ES-I3 (cell line): ENCODE measurements around the gene CCDC27.
"Not testable (repeated sequence)": the region's sequence is repeated elsewhere in the genome, so short reads cannot be mapped to it uniquely, and the experiment has no call there.

ENCODE experiments used
- H3K36me3 ChIP-seq: 2 replicates; pipeline ENCODE4 v1.6.1; 2013; ENCODE audit warnings: mild to moderate bottlenecking, low read length, control low read depth, moderate library complexity; ENCODE audit not compliant: insufficient read depth
- H3K4me1 ChIP-seq: 2 replicates; pipeline ENCODE4 v1.6.1; 2013; ENCODE audit warnings: mild to moderate bottlenecking, control low read depth, low read length; ENCODE audit not compliant: insufficient read depth
- H3K9ac ChIP-seq: 2 replicates; pipeline ENCODE4 v1.6.1; 2013; ENCODE audit warnings: low read depth, mild to moderate bottlenecking, low read length, moderate library complexity
- H3K9me3 ChIP-seq: 2 replicates; pipeline ENCODE4 v1.6.1; 2013; ENCODE audit warnings: mild to moderate bottlenecking, low read length, moderate library complexity; ENCODE audit not compliant: control insufficient read depth, insufficient read depth

CCDC27 gene

DNA sequence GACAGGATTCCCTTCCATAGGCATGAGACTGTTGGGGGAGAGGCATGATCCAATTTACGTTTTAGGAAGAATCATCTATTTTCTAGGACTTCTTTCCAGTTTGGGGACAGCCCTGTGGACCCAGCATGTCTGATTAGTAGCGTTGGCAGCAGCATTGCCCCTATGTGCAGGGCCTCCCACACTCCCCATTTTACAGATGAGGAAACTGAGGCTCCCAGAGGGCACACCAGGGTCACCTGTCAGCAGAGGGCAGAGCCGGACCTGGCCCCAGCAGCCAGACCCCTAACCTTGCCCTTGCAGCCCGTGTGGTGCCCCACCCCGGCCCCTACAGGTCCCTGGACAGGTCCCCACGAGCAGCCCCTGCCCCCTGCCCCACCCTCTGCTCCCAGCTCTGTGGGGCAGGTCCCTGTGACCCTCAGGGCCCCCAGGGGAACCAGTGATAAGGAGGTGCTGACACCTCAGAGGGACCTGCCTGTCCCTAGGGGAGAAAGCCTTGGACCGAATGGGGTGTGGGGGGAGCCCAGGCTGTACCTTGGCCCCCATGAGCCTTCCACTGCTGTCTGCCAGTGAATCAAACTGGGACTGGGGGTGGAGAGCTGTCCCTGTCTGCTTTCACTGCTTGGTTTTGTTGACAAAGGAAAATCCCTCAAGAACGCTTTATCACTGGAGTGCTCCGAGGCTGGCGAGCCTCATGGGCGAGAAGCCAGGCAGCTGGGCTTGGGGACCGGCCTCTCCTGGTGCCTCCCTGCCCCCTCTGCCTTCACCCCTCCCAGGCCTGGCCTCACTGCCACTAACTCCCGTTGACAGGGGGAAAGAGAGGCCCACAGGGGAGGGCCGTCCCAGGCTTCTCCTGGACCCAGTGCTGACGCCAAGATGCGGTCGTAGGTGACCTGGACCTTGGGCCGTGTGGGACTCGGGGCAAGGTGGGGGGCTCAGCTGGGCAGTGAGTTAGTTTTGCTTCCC, 39.4 kb upstream of the CCDC27 start:
- Histone ChIP-seq H3K9ac (no peak overlapping the region), H3K36me3 (no peaks in the 10 kb centered on the region), H3K4me1 (peaks cover 8% of the 10 kb centered on the region; the same call in 1 of the 2 replicates), H3K9me3 (no peaks in the 10 kb centered on the region)

DNA sequence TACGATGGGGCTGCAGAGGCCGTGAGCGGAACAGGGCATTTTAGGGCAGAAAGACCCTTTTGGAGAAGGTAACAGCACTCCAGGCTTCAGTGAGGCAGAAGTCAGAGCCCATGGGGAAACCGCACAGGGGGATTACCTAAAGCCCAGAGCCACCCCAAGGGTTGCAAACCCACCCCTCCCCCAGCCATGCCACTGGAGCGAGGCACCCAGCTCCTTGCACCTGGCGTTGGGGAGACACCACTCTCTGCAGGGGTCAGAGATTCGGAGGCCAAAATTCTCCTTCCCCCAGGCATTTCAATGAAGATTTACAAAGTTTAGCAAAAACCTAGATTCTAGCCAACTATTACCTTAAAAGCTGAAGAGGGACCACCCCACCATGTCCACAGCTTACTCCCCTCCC, 38.4 kb upstream of the CCDC27 start:
- Histone ChIP-seq H3K9me3 (no peaks in the 10 kb centered on the region), H3K4me1 (peaks cover 9% of the 10 kb centered on the region; the same call in 1 of the 2 replicates), H3K36me3 (no peaks in the 10 kb centered on the region), H3K9ac (no peak overlapping the region)

DNA sequence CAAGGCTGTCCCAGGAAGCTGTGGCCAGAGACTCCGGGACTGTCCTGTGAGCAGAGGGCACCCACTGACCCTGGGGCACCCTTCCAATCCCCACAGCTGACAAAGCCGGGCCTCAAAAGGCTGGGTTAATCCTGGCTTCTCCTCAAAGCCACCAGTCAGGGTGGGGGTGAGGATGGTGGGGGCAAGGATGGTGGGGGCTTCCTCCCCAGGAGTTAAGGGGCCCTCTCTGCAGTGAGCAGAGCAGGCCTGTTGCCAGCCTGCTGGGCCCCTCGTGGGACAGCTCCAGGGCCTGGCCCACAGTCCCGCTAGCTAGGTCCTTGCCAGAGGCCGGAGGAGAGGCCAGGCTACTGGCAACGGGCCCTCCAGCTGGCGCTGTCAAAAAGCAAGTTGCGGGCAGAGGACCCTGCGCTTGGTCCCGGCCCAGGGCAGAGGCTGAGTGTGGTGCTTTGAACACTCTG, 37.9 kb upstream of the CCDC27 start:
- no peak overlapping the region for H3K9ac ChIP-seq
- H3K9me3 ChIP-seq: no peaks in the 10 kb centered on the region
- peaks cover 10% of the 10 kb centered on the region; the same call in 1 of the 2 replicates for H3K4me1 ChIP-seq
- H3K36me3 ChIP-seq: no peaks in the 10 kb centered on the region

DNA sequence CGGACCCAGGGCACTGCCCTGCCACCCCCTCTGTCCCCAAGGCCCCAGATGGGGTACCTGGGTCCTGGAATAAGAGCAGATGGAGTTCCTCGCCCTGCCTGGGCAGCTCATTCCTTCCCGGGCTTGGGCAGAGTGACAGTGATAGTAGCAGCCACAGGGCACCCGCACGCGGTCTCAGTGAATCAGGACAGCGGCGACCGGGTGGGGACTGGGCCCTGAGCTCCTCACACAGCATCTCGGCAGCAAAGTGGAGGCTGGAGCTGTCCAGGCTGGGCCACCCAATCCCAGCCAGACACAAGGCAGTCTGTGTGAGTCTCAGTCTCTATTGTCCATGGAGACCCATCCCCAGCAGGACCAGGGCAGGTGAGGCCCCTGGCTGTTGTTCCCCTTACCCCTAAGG, 37.4 kb upstream of the CCDC27 start:
- Histone ChIP-seq H3K9ac (no peak overlapping the region), H3K9me3 (no peaks in the 10 kb centered on the region), H3K4me1 (peaks cover 15% of the 10 kb centered on the region; the same call in 1 of the 2 replicates), H3K36me3 (no peaks in the 10 kb centered on the region)

DNA sequence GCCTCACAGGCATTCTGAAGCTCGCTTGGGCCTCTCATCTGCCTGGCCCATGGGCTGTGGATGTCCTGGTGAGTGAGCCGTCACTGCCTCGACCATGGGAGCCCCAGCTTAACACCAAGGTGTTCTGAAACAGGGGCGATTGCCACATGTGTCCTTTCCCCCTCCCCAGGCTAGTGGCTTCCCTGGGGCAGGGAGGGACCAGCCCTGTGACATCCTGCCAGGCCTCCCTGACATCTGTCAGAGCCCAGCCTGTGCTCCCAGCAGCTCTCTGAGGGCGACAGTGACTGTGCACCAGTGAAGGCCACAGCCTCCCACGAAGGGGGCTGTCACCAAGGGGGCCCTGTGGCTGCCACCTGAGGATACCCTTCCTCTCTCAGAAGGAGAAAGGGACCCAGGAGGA, 35.9 kb upstream of the CCDC27 start:
- H3K4me1 ChIP-seq: peaks cover 23% of the 10 kb centered on the region; the same call in 1 of the 2 replicates
- H3K9me3 ChIP-seq: no peaks in the 10 kb centered on the region
- no peak overlapping the region for H3K9ac ChIP-seq
- no peaks in the 10 kb centered on the region for H3K36me3 ChIP-seq

DNA sequence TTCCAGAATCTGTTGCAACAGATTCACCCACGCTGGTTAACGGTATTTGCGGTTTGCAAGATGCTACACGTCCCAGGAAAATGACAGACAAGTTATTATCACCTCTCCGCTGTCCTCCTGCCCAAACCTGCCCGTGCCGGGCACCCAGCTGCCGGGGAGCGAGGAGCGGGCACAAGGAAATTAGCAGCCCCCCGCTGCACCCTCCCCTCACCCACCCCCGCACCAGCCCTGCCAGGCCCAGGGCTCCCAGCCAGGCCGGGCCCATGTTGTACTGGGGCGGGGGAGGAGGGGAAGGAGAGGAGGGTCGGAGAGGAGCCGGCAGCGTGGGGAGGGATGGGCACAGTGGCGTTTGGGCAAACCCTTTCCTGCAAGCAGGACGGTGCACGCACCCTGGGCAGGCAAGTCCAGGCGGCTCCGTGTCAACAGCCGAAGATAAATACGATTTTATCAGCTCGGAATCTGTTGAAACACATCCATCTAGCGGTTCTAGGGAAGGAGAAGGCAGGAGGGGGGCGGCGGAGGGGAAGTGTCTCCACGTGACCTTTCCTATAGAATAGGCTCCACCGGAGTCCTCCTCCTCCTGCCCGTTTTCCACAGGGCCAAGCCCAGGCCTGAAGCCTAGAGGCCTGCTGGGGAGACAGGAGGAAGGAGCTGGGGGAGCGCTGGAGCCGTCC, 35.1 kb upstream of the CCDC27 start:
- H3K9me3 ChIP-seq: no peaks in the 10 kb centered on the region
- H3K36me3 ChIP-seq: no peaks in the 10 kb centered on the region
- peaks cover 19% of the 10 kb centered on the region; the same call in 1 of the 2 replicates for H3K4me1 ChIP-seq
- H3K9ac ChIP-seq: no peak overlapping the region

DNA sequence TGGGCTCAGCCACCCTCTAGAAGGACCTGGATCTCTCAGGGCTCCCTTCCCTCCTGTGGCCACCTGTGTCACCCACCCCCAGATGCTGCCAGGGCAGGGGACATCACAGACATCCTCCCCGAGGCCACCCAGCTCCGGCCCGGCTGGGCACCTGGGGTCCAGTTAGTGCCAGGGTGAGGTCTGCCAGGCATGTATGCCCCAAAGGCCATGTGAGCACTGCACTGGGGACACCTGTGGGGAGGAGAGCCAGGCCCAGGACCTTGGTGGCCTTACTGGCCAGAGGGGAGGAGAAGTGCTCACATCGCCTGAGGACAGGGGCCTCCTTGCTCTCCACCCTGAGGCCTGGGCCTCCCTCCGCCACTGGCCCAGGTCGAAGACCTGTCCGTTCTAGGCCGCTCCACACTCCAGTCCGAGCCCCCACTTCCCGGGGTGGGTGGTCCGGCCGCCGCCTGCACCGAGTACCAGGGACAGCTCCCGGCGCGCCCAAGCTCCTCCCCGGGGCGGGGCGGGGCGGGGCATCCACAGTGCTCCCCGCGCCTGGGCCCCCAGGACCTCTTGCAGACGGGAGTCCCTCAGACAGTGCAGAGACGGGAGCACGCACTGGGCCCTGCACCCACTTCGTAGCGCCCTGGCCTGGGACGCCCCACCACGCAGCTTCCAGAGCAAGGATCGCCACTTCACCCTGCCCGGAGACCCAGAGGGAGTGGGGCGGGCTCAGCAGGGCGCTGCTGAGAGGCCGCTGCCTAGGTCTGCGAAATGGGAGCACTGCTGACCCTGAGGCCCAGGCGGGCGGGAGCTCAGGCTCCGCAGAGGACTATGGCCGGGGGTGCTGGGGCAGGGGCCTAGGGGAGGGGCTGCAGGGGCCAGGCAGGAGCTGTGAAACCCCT, 34.3 kb upstream of the CCDC27 start:
- peak overlapping the region; percentile 45; the same call in 1 of the 2 replicates for H3K9ac ChIP-seq
- peaks cover 18% of the 10 kb centered on the region; the same call in 1 of the 2 replicates for H3K4me1 ChIP-seq
- no peaks in the 10 kb centered on the region for H3K9me3 ChIP-seq
- no peaks in the 10 kb centered on the region for H3K36me3 ChIP-seq

DNA sequence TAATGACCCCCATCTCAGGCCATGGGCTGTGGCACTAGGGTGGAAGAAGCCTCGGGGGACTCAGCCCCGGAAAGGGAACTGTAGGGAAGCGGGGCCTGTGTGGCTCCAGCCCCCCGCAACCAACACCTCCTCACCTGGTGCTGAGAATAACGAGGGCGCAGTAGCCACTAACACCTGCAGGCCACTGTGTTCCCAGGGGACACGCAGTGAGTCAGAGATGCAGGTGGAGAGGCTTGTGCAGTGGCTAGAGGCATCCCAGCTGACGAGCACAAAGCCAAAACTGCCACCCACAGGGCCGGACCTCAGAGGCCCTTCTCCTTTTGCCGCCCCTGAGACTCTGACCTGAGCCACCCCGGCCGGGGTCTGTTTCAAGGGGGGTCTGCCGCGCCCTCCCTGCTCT, 33.5 kb upstream of the CCDC27 start:
- Histone ChIP-seq H3K4me1 (peaks cover 18% of the 10 kb centered on the region; the same call in 1 of the 2 replicates), H3K36me3 (no peaks in the 10 kb centered on the region), H3K9me3 (no peaks in the 10 kb centered on the region), H3K9ac (no peak overlapping the region)

DNA sequence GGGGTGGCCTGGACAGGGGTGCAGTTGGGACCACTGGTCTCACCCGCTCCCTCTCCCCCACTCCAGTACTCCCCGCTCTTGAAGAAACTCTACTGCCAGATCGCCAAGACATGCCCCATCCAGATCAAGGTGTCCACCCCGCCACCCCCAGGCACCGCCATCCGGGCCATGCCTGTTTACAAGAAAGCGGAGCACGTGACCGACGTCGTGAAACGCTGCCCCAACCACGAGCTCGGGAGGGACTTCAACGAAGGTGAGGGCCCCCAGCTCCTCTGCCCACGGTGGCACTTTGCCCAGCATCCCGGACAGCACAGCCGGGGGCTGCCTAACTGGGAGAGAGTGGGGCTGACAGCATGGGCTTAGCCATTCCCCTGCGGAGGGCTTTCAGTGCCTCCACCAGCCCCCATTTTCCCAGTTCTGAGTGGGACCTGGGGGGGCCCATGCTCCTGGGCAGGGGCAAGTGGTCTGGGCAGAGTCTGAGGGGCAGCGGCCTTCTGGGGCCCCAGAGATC, 30.2 kb upstream of the CCDC27 start:
- H3K4me1 ChIP-seq: peaks cover 18% of the 10 kb centered on the region; the same call in 1 of the 2 replicates
- H3K9me3 ChIP-seq: no peaks in the 10 kb centered on the region
- H3K9ac ChIP-seq: no peak overlapping the region
- H3K36me3 ChIP-seq: no peaks in the 10 kb centered on the region

DNA sequence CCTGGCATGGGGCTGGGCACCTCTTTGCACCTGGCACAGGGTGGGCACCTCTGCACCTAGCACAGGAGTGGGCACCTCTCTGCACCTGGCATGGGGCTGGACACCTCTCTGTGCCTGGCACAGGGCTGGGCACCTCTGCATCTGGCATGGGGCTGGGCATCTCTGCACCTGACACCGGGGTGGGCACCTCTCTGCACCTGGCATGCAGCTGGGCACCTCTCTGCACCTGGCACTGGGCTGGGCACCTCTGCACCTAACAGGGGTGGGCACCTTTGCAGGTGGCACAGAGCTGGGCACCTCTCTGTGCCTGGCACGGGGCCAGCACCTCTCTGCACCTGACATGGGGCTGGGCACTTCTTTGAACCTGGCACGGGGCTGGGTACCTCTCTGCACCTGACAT, 29.4 kb upstream of the CCDC27 start:
- Histone ChIP-seq H3K9ac (no peak overlapping the region), H3K9me3 (no peaks in the 10 kb centered on the region), H3K4me1 (peaks cover 15% of the 10 kb centered on the region; the same call in 1 of the 2 replicates), H3K36me3 (no peaks in the 10 kb centered on the region)

DNA sequence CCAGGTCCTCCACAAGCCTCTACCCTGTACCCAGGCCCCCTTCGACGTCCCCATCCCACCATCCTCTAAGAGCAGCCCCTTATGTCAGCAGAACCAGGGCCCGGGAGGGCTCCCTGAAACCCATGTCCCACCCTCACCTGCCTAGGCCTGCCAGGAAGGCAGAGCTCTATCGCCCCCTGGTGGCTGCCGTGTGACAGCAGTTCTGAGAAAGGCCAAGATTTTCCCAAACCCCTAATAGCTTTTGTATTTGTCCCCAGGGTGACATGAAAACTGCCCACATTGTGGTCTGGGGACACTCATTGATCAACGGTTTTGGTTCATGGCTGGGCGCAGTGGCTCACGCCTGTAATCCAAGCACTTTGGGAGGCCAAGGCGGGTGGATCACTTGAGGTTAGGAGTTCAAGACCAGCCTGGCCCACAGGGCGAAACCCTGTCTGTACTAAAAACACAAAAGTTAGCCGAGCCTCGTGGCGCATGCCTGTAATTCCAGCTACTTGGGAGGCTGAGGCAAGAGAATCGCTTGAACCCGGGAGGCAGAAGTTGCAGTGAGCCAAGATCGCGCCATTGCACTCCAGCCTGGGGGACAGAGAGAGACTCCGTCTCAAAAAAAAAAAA, 27.7 kb upstream of the CCDC27 start:
- not testable (repeated sequence) for H3K36me3 ChIP-seq, H3K9me3 ChIP-seq, H3K9ac ChIP-seq
- H3K4me1 ChIP-seq: peaks cover 11% of the 10 kb centered on the region; the same call in 1 of the 2 replicates

DNA sequence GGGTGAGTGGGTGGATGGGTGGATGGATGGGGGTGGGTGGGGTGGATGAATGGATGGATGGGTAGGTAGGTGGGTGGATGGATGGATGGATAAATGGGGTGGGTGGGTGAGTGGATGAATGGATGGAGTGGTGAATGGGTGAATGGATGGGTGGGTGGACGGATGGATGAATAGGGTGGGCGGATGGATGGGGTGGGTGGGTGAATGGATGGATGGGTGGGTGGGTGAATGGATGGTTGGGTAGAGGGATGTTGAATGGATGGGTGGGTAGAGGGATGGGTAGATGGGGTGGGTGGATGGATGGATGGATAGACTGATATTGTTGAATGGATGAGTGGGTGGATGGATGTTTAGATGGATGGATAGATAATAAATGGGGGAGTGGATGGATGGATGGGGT, 26.9 kb upstream of the CCDC27 start:
- H3K9me3 ChIP-seq: no peaks in the 10 kb centered on the region
- H3K36me3 ChIP-seq: no peaks in the 10 kb centered on the region
- H3K9ac ChIP-seq: no peak overlapping the region
- peaks cover 4% of the 10 kb centered on the region; the same call in 1 of the 2 replicates for H3K4me1 ChIP-seq

DNA sequence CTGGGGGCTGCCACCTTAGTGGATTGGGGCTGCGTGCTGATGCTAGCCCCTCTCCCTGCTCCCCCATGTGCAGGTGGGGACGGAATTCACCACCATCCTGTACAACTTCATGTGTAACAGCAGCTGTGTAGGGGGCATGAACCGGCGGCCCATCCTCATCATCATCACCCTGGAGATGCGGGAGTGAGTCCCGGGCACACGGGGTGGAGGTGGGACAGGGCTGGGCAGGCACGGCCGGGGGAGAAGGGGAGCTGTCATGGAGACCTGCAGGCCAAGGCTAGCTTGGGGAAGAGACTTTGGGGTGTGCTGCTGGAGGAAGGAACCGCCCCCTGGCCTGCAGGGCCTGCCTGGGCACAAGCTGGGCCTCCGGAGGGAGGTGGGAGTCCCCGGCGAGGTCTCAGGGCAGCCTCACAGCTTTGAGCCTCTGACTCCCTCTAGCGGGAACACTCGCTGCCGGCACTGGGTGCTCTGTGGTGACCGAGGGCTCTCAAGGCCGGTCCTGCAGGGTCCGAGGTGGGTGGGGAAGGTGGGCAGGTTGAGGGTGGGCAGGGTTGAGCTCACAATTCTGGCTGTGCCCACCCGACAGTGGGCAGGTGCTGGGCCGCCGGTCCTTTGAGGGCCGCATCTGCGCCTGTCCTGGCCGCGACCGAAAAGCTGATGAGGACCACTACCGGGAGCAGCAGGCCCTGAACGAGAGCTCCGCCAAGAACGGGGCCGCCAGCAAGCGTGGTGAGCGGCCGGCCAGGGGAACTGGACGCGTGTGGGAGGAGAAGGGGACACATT, 25.0 kb upstream of the CCDC27 start:
- H3K9me3 ChIP-seq: no peaks in the 10 kb centered on the region
- no peaks in the 10 kb centered on the region for H3K36me3 ChIP-seq
- no peak overlapping the region for H3K9ac ChIP-seq
- no peaks in the 10 kb centered on the region for H3K4me1 ChIP-seq
